Spleen (tissue), 11 donors: Measurements from ENCODE around the gene ATG10. TPM values are rescaled to one million over a fixed set of nuclear protein-coding genes. Genes with fewer than 3 reads are reported as not detected.

Experiments used
- DNase-seq: peaks from one replicate; pipeline ENCODE4 v3.0.0-alpha.2; 2020
- H3K27ac ChIP-seq, 8 donors: fragments of 200-600 bp; sonication (generic) in 7 of 8; 1 replicate in 4 of 8; 2 replicates in 4 of 8; pipeline versions ENCODE4 v1.5.0 to v1.8.0; 2016 to 2021; ENCODE audit warnings: inconsistent platforms in 4 of 8, mild to moderate bottlenecking in 4 of 8, moderate library complexity in 1 of 8
- H3K27me3 ChIP-seq, 7 donors: fragments of 200-600 bp; sonication (generic) in 6 of 7; replicated peaks in 1 of 7; 1 replicate in 4 of 7; 2 replicates in 3 of 7; pipeline versions ENCODE4 v1.5.0 to v1.8.0; 2016 to 2021; ENCODE audit warnings: inconsistent platforms in 3 of 7, mild to moderate bottlenecking in 1 of 7
- H3K36me3 ChIP-seq, 6 donors: fragments of 200-600 bp; sonication (generic) in 5 of 6; 1 replicate in 4 of 6; 2 replicates in 2 of 6; pipeline versions ENCODE4 v1.5.0 to v1.8.0; 2016 to 2021; ENCODE audit warnings: inconsistent platforms in 2 of 6
- H3K4me1 ChIP-seq, 6 donors: fragments of 200-600 bp; sonication (generic) in 5 of 6; 1 replicate in 3 of 6; 2 replicates in 3 of 6; pipeline versions ENCODE4 v1.5.0 to v1.8.0; 2016 to 2021; ENCODE audit warnings: inconsistent platforms in 3 of 6
- H3K4me3 ChIP-seq, 8 donors: fragments of 200-600 bp; sonication (generic) in 7 of 8; 1 replicate in 4 of 8; 2 replicates in 4 of 8; pipeline versions ENCODE4 v1.5.0 to v1.8.0; 2016 to 2021; ENCODE audit warnings: inconsistent platforms in 4 of 8, mild to moderate bottlenecking in 4 of 8, moderate library complexity in 2 of 8
- H3K9me3 ChIP-seq, 8 donors: fragments of 200-600 bp; sonication (generic) in 7 of 8; 1 replicate in 4 of 8; 2 replicates in 4 of 8; pipeline versions ENCODE4 v1.5.0 to v1.8.0; 2016 to 2021; ENCODE audit warnings: inconsistent platforms in 4 of 8
- POLR2A ChIP-seq, 3 donors: fragments of 450-650 bp; IDR thresholded peaks; one replicate each; pipeline ENCODE4 v1.5.1; 2017; ENCODE audit warnings: antibody characterized with exemption in 3 of 3, mild to moderate bottlenecking in 1 of 3
- POLR2AphosphoS5 ChIP-seq, 3 donors: sonication (generic); formaldehyde crosslinking; IDR thresholded peaks; one replicate each; pipeline ENCODE4 v1.5.1; 2017; ENCODE audit warnings: antibody characterized with exemption in 3 of 3
- WGBS, 5 donors: extraction: QIAGEN DNeasy Blood & Tissue Kit in 3 of 5; methylation state at CpG; one replicate each; pipeline versions ENCODE4 v1.1.5 to v1.1.7; 2013 to 2018; 5-methylcytosine and 5-hydroxymethylcytosine counted together
- intact Hi-C: fragments of 100-400 bp; cut with DNase I; formaldehyde crosslinking; loops from one replicate; pipeline ENCODE4 v1.15.0; 2023; ENCODE audit warnings: low total_unique reads
- polyA plus RNA-seq, 3 donors: library from polyadenylated mRNA; stranded (reverse); fragments of 200-250 nt; gene quantifications; one replicate each; pipeline ENCODE4 v1.2.1, GENCODE V29; 2013
- total RNA-seq, 7 donors: library from RNA; depleted of rRNA in 3 of 7; stranded (reverse); fragments of >200 nt in 3 of 7; fragmentation: NEBNext Ultra II Directional in 4 of 7; extraction: Animal tissue kit (Norgen Biotek cat#: 25700) in 4 of 7; gene quantifications; one replicate each; pipeline versions ENCODE4 v1.1.0 to v1.2.1, GENCODE V29; 2016 to 2021
- TF ChIP-seq, protein P1 (sequence below), 11 experiments: fragments of 200-600 bp in 7 of 11; fragments of 450-650 bp in 4 of 11; sonication (generic) in 4 of 11; IDR thresholded peaks in 8 of 11; conservative IDR thresholded peaks in 3 of 11; 1 replicate in 7 of 11; 2 replicates in 4 of 11; pipeline versions ENCODE4 v1.4.0 to v1.8.0; 2016 to 2021; ENCODE audit warnings: antibody characterized with exemption in 11 of 11, inconsistent platforms in 4 of 11, mild to moderate bottlenecking in 1 of 11
- donor health status: healthy with polysubstance abuse.
- donor health status: DM: no; HTN: no; CAD: no; lungs with moderate emphysema.
- donor health status: DM: no; HTN: no; CAD: no.
- donor health status: Bipolar disorder and iron deficiency.
- donor health status: healthy.
- donor health status: DM: no; HTN: no; CAD: no.
- donor health status: DM: yes; HTN: yes; CAD: no.

Gene ATG10
- total and polyA plus RNA-seq, 10 donors: 1.7 to 9.1 (median 5.0) TPM

DNA sequence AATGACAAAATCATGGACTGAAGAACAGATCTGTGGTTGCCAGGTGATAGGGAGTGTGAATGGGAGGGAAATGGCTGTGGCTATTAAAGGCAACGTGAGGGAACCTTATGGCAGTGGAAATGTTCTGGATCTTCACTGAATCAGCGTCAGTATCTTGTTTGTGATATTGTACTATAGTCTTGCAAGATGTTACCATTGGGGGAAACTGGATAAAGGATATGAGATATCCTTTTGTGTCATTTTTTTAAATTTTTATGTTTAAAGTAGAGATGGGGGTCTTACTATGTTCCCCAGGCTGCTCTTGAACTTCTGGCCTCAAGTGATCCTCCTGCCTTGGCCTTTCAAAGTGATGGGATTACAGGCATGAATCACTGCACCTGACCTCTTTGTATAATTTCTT lies 210.8 kb downstream of the ATG10 start:
- DNase-seq: no peak
- WGBS, 5 donors: 86 to 97% (median 95%) methylated on average over 2 of the region's 2 CpGs
- no peaks in the 10 kb centered on the region for H3K9me3 ChIP-seq
- no peaks in the 10 kb centered on the region for H3K27me3 ChIP-seq
- peaks cover 0 to 27% (median 2%) of the 10 kb centered on the region in 6 donors for H3K36me3 ChIP-seq
- H3K4me1 ChIP-seq: no peaks in the 10 kb centered on the region
- TF ChIP-seq, protein P1, sequence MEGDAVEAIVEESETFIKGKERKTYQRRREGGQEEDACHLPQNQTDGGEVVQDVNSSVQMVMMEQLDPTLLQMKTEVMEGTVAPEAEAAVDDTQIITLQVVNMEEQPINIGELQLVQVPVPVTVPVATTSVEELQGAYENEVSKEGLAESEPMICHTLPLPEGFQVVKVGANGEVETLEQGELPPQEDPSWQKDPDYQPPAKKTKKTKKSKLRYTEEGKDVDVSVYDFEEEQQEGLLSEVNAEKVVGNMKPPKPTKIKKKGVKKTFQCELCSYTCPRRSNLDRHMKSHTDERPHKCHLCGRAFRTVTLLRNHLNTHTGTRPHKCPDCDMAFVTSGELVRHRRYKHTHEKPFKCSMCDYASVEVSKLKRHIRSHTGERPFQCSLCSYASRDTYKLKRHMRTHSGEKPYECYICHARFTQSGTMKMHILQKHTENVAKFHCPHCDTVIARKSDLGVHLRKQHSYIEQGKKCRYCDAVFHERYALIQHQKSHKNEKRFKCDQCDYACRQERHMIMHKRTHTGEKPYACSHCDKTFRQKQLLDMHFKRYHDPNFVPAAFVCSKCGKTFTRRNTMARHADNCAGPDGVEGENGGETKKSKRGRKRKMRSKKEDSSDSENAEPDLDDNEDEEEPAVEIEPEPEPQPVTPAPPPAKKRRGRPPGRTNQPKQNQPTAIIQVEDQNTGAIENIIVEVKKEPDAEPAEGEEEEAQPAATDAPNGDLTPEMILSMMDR (IDR thresholded peaks at IDR 0.05 in 8 of 11, conservative IDR thresholded peaks at IDR 0.05 in 3 of 11): no peak
- no peak for TF ChIP-seq POLR2AphosphoS5 (IDR thresholded peaks at IDR 0.05)
- no peak for TF ChIP-seq POLR2A (IDR thresholded peaks at IDR 0.05)
- no peak overlapping the region for H3K27ac ChIP-seq
- no peak overlapping the region for H3K4me3 ChIP-seq
- intact Hi-C loops: no loop called here

DNA sequence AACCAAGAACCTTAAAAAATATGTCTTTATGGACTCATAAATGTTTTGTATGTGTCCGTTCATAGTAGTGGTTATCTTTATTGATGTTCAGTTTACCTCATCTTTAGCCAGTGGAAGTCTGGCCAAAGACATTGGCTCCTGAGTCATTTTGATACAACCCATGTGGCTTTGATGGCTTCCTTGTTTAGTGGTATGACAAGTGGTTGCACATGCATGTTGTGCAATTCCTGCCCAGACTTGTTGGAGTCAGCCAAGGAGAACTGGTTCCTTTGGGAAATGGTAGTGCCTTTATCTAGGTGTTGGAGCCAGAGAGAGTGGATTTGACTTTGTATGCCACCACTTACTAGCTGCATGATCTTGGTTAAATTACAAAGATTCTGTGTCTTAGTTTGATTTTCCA lies 212.0 kb downstream of the ATG10 start:
- DNase-seq: no peak
- TF ChIP-seq POLR2A (IDR thresholded peaks at IDR 0.05) (no peak), POLR2AphosphoS5 (IDR thresholded peaks at IDR 0.05) (no peak)
- TF ChIP-seq, protein P1 (IDR thresholded peaks at IDR 0.05 in 8 of 11, conservative IDR thresholded peaks at IDR 0.05 in 3 of 11): no peak

DNA sequence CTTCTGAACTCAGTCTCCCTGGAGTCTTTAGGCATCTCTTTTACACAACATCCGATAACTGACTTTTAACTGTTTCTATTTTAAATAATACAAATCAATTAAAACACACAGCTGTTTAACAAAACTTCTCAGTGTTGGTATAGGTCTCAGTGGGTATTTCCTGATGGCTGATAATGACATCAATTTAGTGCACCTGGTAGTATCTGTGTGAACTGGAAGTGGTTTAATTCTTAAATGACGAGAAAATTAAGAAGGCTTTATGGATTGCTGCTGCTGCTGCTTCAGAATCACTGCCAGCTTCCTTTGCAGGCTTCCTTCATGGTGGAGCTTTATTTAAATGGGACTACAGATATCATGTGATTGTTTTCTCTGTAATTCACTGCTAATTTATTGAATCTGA lies 214.0 kb downstream of the ATG10 start:
- intact Hi-C loops: no loop called here
- H3K9me3 ChIP-seq: no peaks in the 10 kb centered on the region
- TF ChIP-seq, protein P1 (IDR thresholded peaks at IDR 0.05 in 8 of 11, conservative IDR thresholded peaks at IDR 0.05 in 3 of 11): no peak
- TF ChIP-seq POLR2A (IDR thresholded peaks at IDR 0.05) (no peak), POLR2AphosphoS5 (IDR thresholded peaks at IDR 0.05) (no peak)
- H3K4me3 ChIP-seq: no peak overlapping the region
- peaks cover 0 to 20% (median 0%) of the 10 kb centered on the region in 6 donors for H3K36me3 ChIP-seq
- H3K4me1 ChIP-seq: no peaks in the 10 kb centered on the region
- no peak for DNase-seq
- WGBS, 5 donors: 72 to 83% (median 75%) methylated on average over 2 of the region's 2 CpGs
- H3K27me3 ChIP-seq: no peaks in the 10 kb centered on the region
- no peak overlapping the region for H3K27ac ChIP-seq

More for the DNA sequence above, 212.0 kb downstream of the ATG10 start:
- H3K27me3 ChIP-seq: no peaks in the 10 kb centered on the region
- WGBS, 5 donors: 65 to 86% (median 85%) methylated on average over 1 of the region's 1 CpG
- H3K27ac ChIP-seq: no peak overlapping the region
- intact Hi-C loops: no loop called here
- H3K4me1 ChIP-seq: no peaks in the 10 kb centered on the region
- H3K36me3 ChIP-seq: peaks cover 0 to 22% (median 2%) of the 10 kb centered on the region in 6 donors
- no peaks in the 10 kb centered on the region for H3K9me3 ChIP-seq
- no peak overlapping the region for H3K4me3 ChIP-seq

DNA sequence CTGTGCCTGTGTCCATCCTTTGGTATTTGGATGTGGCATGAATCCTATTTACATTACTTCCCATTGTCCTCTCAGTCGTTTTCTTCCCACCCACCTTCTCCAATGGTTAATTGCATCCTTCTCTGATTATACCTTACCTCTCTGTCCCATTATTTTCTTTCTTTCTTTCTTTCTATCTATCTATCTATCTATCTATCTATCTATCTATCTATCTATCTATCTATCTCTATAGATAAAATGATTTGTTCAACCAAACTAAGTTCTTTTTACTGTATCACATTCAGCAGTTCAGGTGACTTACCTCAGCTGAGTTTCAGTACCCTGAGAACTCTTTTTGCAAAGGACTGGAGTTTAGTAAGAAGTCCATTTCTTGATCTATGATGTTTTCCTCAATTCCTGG lies 225.7 kb downstream of the ATG10 start:
- Histone ChIP-seq H3K36me3 (no peaks in the 10 kb centered on the region), H3K27me3 (no peaks in the 10 kb centered on the region), H3K9me3 (no peaks in the 10 kb centered on the region), H3K27ac (no peak overlapping the region), H3K4me1 (no peaks in the 10 kb centered on the region), H3K4me3 (no peak overlapping the region)
- no peak for TF ChIP-seq POLR2AphosphoS5 (IDR thresholded peaks at IDR 0.05)
- no peak for TF ChIP-seq POLR2A (IDR thresholded peaks at IDR 0.05)
- TF ChIP-seq, protein P1 (IDR thresholded peaks at IDR 0.05 in 8 of 11, conservative IDR thresholded peaks at IDR 0.05 in 3 of 11): no peak
- DNase-seq: no peak
- 75 to 85% (median 83%) methylated on average over 1 of the region's 1 CpG for WGBS, 5 donors
- intact Hi-C loops: no loop called here
